ENCODE results near the gene THAP5. TPM values are rescaled to one million over a fixed set of nuclear protein-coding genes. Genes with fewer than 3 reads are reported as not detected.

The THAP5 gene
- polyA plus RNA-seq, 1 of the 3 experiments (the other 2 are of a cell fraction), result 4.2 TPM

DNA sequence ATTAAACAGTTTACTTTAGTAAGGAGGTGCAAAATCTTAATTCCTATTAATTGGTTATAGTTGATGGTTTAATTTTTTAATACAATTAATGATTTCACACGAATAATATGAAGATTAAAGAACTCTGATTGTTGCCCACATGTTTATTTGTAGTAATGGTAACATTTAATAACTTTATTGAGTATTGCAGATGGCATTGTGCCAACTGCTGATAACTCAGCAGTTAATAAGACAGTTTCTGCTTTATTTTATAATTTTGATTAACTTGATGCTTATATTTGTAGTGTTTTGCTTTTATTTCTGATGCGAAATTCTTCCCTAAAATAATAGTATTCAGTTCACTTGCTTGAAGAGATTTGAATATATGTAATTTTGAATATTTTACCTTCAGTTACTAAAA, 3.0 kb upstream of the THAP5 start:
- Histone ChIP-seq H3K27ac (ENCODE audit: low read depth in 2 of 2, low read length in 1 of 2) (no peak overlapping the region), H3K79me2 (ENCODE audit: insufficient read depth) (peaks cover 39% of the 10 kb centered on the region), H3K9me2 (no peaks in the 10 kb centered on the region), H3K4me3 (ENCODE audit: low read depth in 2 of 2, low read length in 1 of 2) (no peak overlapping the region), H4K20me1 (ENCODE audit: insufficient read depth) (no peaks in the 10 kb centered on the region), H3K9ac (no peak overlapping the region), H3K4me2 (no peak overlapping the region), H3K36me3 (replicated peaks in 1 of 2; ENCODE audit: control insufficient read depth in 1 of 2, insufficient read depth in 2 of 2, low read length in 1 of 2) (peaks cover 29 to 48% of the 10 kb centered on the region in 2 experiments), H3K27me3 (ENCODE audit: insufficient read depth) (no peaks in the 10 kb centered on the region), H3K9me3 (no peaks in the 10 kb centered on the region), H3F3A (replicated peaks; ENCODE audit: insufficient read depth) (peaks cover 15% of the 10 kb centered on the region), H3K4me1 (ENCODE audit: control insufficient read depth in 1 of 2, insufficient read depth in 2 of 2, low read depth in 1 of 2, low read length in 1 of 2) (peaks cover 10 to 26% of the 10 kb centered on the region in 2 experiments; a peak in 3 of 4 replicates), H2AFZ (ENCODE audit: low read depth) (no peak overlapping the region)
- DNase-seq, result no peak
- ChIA-PET POLR2A (no interaction called here), CTCF (interaction anchor here (1.4 kb wide), 1 partner anchor 20 kb away, joined by 3 read pairs; no protein-coding TSS in a partner anchor)
- WGBS (ENCODE audit: low lambda C conversion rate), result 81% methylated on average over 2 of the region's 2 CpGs
- TF ChIP-seq FOXM1 (IDR thresholded peaks at IDR 0.05; ENCODE audit: low read depth) (no peak), JUND (IDR thresholded peaks at IDR 0.05) (no peak), NFIC (IDR thresholded peaks at IDR 0.05; ENCODE audit: borderline replicate concordance) (no peak), POLR2AphosphoS5 (IDR thresholded peaks at IDR 0.05; ENCODE audit: low read depth, low read length) (no peak), SMC3 (IDR thresholded peaks at IDR 0.05; ENCODE audit: low read depth, low read length) (no peak)

DNA sequence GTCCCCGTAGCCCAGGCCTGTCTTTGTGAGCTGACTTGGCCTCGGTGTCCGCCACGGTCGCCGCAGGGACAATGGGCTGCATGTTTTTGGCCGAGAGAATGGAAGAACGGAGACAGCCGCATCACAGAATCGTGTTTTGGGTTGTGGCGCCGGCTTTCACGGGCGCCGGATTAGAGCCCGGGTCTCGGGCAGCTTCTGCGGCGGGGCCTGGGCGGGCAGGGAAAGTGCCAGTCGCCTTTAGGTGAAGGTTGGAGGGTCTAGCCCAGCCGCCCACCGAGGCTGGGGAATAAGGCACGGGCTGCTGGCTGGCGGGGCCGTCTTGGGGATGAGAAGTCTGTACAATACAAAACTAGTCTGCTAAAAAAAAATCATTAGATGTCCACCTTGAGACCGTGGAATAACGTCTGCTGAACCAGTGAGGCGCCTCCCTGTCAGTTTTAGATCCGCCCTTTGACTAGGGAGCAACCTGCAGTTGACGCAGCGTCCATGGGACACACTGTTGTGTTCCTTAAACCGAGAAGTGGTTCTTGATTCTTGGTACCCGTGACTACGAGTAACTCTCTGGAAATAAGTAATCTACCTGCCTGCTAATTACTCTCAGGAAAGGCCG, 745 bp upstream of the THAP5 start:
- no peaks in the 10 kb centered on the region; the same call in 1 of the 2 replicates for H4K20me1 ChIP-seq (ENCODE audit: insufficient read depth)
- ChIA-PET CTCF (interaction anchor here (0.7 to 0.8 kb wide), 2 partner anchors 73 to 1436 kb away, joined by 3 read pairs; no protein-coding TSS in a partner anchor), POLR2A (interaction anchor here (1.0 to 2.6 kb wide), 5 partner anchors 10 to 116 kb away, joined by 3 to 34 read pairs (median 4); partner anchors contain the start of gene PNPLA8)
- no peaks in the 10 kb centered on the region for H3K9me3 ChIP-seq
- H3K36me3 ChIP-seq (replicated peaks in 1 of 2; ENCODE audit: control insufficient read depth in 1 of 2, insufficient read depth in 2 of 2, low read length in 1 of 2), result peaks cover 37 to 53% of the 10 kb centered on the region in 2 experiments
- under 1% methylated on average over 35 of the region's 36 CpGs for WGBS (ENCODE audit: low lambda C conversion rate)
- peaks cover 61% of the 10 kb centered on the region for H3K79me2 ChIP-seq (ENCODE audit: insufficient read depth)
- DNase-seq, result peak; percentile 64
- H3K4me1 ChIP-seq (ENCODE audit: control insufficient read depth in 1 of 2, insufficient read depth in 2 of 2, low read depth in 1 of 2, low read length in 1 of 2), result peaks cover 18 to 38% of the 10 kb centered on the region in 2 experiments; a peak in 3 of 4 replicates
- peak overlapping the region; percentile 84 for H3K9ac ChIP-seq
- H3K4me3 ChIP-seq (ENCODE audit: low read depth in 2 of 2, low read length in 1 of 2), result peak overlapping the region; percentile 79 to 80
- no peaks in the 10 kb centered on the region for H3K9me2 ChIP-seq
- TF ChIP-seq MXI1 (IDR thresholded peaks at IDR 0.05; ENCODE audit: low read depth, low read length) (peak; percentile 86), GABPA (IDR thresholded peaks at IDR 0.05; ENCODE audit: low read depth) (no peak)
- H3K27me3 ChIP-seq (ENCODE audit: insufficient read depth), result no peaks in the 10 kb centered on the region
- H3F3A ChIP-seq (replicated peaks; ENCODE audit: insufficient read depth), result peaks cover 15% of the 10 kb centered on the region
- peak overlapping the region; percentile 90 to 94 for H3K27ac ChIP-seq (ENCODE audit: low read depth in 2 of 2, low read length in 1 of 2)
- peak overlapping the region; percentile 82 for H3K4me2 ChIP-seq
- peak overlapping the region; percentile 87 for H2AFZ ChIP-seq (ENCODE audit: low read depth)

DNA sequence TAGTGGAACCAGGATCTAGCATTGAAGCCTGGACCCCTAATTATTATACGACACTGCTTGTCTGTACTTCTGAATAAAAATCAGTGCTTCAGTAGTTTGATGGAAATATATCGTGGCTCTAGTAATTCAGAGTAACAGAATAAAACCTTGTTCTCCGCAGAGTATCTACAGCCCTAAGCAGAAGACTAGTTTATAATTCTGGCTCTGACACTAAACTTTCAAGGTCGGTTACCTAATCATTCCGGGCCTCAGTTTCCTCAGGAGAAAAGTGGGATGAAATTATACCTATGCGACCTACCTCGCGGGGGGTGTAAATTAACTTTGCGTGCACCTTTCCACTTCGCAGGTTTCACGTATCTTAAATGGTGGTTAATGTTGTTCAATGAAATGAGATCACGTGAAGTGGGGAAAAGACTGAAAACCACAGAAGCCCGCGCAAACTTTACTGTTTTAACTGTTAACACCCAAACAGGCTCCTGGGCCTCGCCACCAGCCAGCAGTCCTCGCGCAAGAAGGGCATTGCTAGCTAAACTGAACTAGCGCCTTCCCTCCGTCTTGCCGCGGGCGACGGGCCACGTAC, 615 bp downstream of the THAP5 start:
- 1% methylated on average over 22 of the region's 24 CpGs for WGBS (ENCODE audit: low lambda C conversion rate)
- no peaks in the 10 kb centered on the region for H3K9me2 ChIP-seq
- H3K4me2 ChIP-seq, result peak overlapping the region; percentile 83
- H3K4me1 ChIP-seq (ENCODE audit: control insufficient read depth in 1 of 2, insufficient read depth in 2 of 2, low read depth in 1 of 2, low read length in 1 of 2), result peaks cover 18 to 38% of the 10 kb centered on the region in 2 experiments; a peak in 3 of 4 replicates
- TF ChIP-seq, protein P1, sequence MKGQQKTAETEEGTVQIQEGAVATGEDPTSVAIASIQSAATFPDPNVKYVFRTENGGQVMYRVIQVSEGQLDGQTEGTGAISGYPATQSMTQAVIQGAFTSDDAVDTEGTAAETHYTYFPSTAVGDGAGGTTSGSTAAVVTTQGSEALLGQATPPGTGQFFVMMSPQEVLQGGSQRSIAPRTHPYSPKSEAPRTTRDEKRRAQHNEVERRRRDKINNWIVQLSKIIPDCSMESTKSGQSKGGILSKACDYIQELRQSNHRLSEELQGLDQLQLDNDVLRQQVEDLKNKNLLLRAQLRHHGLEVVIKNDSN (IDR thresholded peaks at IDR 0.05; ENCODE audit: borderline replicate concordance, low read depth), result peak; percentile 52; the same call in 1 of the 2 replicates
- no peak for TF ChIP-seq TAF1 (IDR thresholded peaks at IDR 0.05; ENCODE audit: borderline replicate concordance, low read depth, low read length)
- TF ChIP-seq ELF1 (IDR thresholded peaks at IDR 0.05), result no peak
- peak; percentile 14 for TF ChIP-seq CHD2 (IDR thresholded peaks at IDR 0.05; ENCODE audit: low read length, partially characterized antibody)
- TF ChIP-seq, protein P2, sequence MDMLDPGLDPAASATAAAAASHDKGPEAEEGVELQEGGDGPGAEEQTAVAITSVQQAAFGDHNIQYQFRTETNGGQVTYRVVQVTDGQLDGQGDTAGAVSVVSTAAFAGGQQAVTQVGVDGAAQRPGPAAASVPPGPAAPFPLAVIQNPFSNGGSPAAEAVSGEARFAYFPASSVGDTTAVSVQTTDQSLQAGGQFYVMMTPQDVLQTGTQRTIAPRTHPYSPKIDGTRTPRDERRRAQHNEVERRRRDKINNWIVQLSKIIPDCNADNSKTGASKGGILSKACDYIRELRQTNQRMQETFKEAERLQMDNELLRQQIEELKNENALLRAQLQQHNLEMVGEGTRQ (IDR thresholded peaks at IDR 0.05; ENCODE audit: borderline replicate concordance, low read depth, low read length), result 0 out of 2 replicates have a peak, but pooled peaks have one; percentile 5
- no peak for TF ChIP-seq JUND (IDR thresholded peaks at IDR 0.05)
- no peak for TF ChIP-seq FOSL2 (IDR thresholded peaks at IDR 0.05; ENCODE audit: borderline replicate concordance, low read depth)
- H3K27ac ChIP-seq (ENCODE audit: low read depth in 2 of 2, low read length in 1 of 2), result peak overlapping the region; percentile 94 to 99
- H3K9ac ChIP-seq, result peak overlapping the region; percentile 92
- no peaks in the 10 kb centered on the region; the same call in 1 of the 2 replicates for H4K20me1 ChIP-seq (ENCODE audit: insufficient read depth)
- POLR2A ChIA-PET, result interaction anchor here (1.4 to 2.6 kb wide), 2 partner anchors 43 to 112 kb away, joined by 4 to 34 read pairs; partner anchors contain the start of gene PNPLA8
- peaks cover 73% of the 10 kb centered on the region for H3K79me2 ChIP-seq (ENCODE audit: insufficient read depth)
- peak overlapping the region; percentile 78 for H2AFZ ChIP-seq (ENCODE audit: low read depth)
- peaks cover 44 to 50% of the 10 kb centered on the region in 2 experiments for H3K36me3 ChIP-seq (replicated peaks in 1 of 2; ENCODE audit: control insufficient read depth in 1 of 2, insufficient read depth in 2 of 2, low read length in 1 of 2)
- H3K9me3 ChIP-seq, result no peaks in the 10 kb centered on the region
- CTCF ChIA-PET, result interaction anchor here (0.9 to 1.1 kb wide), 3 partner anchors 8 to 72 kb away, joined by 3 to 4 read pairs (median 4); no protein-coding TSS in a partner anchor
- DNase-seq, result no peak
- H3K4me3 ChIP-seq (ENCODE audit: low read depth in 2 of 2, low read length in 1 of 2), result peak overlapping the region; percentile 79 to 80
- no peaks in the 10 kb centered on the region for H3K27me3 ChIP-seq (ENCODE audit: insufficient read depth)
- H3F3A ChIP-seq (replicated peaks; ENCODE audit: insufficient read depth), result peaks cover 15% of the 10 kb centered on the region
